IPS DF 6.9 (cell line): ENCODE data around the gene DLL3.
A peak's percentile ranks its signal among the peaks of the same experiment; 100 is the strongest.

Experiments
- DNase-seq: peaks from one replicate; pipeline ENCODE4 v3.0.0-alpha.2; 2013; ENCODE audit warnings: low read depth, low spot score
- H3K27ac ChIP-seq: one replicate; pipeline ENCODE4 v1.5.1; 2013; ENCODE audit warnings: low read length, control low read depth
- H3K27me3 ChIP-seq: 2 replicates; pipeline ENCODE4 v1.6.1; 2013; ENCODE audit warnings: mild to moderate bottlenecking, low read length; ENCODE audit not compliant: control insufficient read depth, insufficient read depth
- H3K36me3 ChIP-seq: 2 replicates; pipeline ENCODE4 v1.6.1; 2013; ENCODE audit warnings: low read length; ENCODE audit not compliant: control insufficient read depth, insufficient read depth
- H3K4me1 ChIP-seq: 2 replicates; pipeline ENCODE4 v1.6.1; 2013; ENCODE audit warnings: low read length; ENCODE audit not compliant: control insufficient read depth, insufficient read depth
- H3K4me3 ChIP-seq: 2 replicates; pipeline ENCODE4 v1.5.1; 2013; ENCODE audit warnings: mild to moderate bottlenecking, low read length
- H3K9me3 ChIP-seq: 2 replicates; pipeline ENCODE4 v1.6.1; 2013; ENCODE audit warnings: low read length, inconsistent platforms; ENCODE audit not compliant: control insufficient read depth, insufficient read depth
- WGBS: extraction: QIAGEN DNeasy Blood & Tissue Kit; methylation state at CpG from one replicate; pipeline ENCODE4 v1.1.7; 2013; ENCODE audit warnings: mixed read lengths, missing lambda C conversion rate; ENCODE audit not compliant: insufficient read length, insufficient coverage; 5-methylcytosine and 5-hydroxymethylcytosine counted together

DLL3 gene

DNA sequence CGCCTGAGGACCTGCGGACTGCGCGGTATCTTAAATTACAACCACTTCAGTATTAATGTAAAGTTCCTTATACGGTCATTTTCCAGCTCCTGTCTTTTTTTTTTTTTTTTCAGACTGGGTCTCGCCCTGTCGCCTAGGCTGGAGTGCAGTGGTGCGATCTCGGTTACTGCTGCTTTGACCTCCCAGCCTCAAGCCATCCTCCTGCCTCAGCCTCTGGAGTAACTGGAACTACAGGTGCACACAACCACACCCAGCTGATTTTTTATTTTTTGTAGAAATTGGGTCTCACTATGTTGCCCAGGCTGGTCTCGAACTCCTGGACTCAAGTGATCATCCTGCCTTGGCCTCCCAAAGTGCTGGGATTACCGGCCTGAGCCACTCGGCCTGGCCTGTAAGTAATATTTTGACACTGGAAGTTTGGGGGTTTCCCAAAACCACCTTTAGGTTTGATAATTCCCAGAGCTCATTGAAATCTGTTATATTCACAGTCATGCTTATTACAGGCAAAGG is 34.3 kb downstream of the DLL3 start:
- Histone ChIP-seq H3K4me3 (no peak overlapping the region), H3K27ac (no peak overlapping the region), H3K36me3 (no peaks in the 10 kb centered on the region), H3K9me3 (no peaks in the 10 kb centered on the region), H3K27me3 (no peaks in the 10 kb centered on the region), H3K4me1 (no peaks in the 10 kb centered on the region)
- no peak for DNase-seq
- WGBS, result no CpG with 5 or more reads among the region's 12 CpGs

GRCh38 chr19:39533791-39534190 is 35.0 kb downstream of the DLL3 start:
- DNase-seq, result no peak
- Histone ChIP-seq H3K4me1 (no peaks in the 10 kb centered on the region), H3K4me3 (no peak overlapping the region), H3K27ac (no peak overlapping the region), H3K36me3 (no peaks in the 10 kb centered on the region), H3K27me3 (no peaks in the 10 kb centered on the region), H3K9me3 (no peaks in the 10 kb centered on the region)
- whole genome bisulfite sequencing, result no CpG with 5 or more reads among the region's 3 CpGs

DNA sequence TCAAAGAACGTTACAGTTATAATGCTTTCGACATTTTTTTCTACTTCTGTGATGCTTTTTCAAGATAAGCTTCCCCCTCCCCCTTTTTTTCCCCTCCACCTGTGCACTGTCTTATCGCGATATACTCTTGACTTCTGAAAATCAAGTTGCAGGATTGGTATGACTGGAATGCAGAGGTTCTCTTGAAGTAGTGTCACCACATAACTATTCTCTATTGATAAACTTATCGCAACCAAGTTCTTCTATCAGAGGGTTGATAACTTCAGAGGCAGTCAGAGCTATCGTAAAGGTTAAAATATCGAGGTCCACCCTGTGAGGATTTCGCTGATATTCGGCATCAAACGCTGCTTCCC is 40.4 kb downstream of the DLL3 start:
- Histone ChIP-seq H3K36me3 (no peaks in the 10 kb centered on the region), H3K27ac (no peak overlapping the region), H3K27me3 (no peaks in the 10 kb centered on the region), H3K9me3 (no peaks in the 10 kb centered on the region), H3K4me1 (peaks cover 2% of the 10 kb centered on the region; the same call in 1 of the 2 replicates), H3K4me3 (peak overlapping the region; percentile 99; the same call in 1 of the 2 replicates)
- no peak for DNase-seq
- WGBS, result no CpG with 5 or more reads among the region's 10 CpGs

- WGBS, result no CpG with 5 or more reads among the region's 84 CpGs
- H3K27me3 ChIP-seq, result no peaks in the 10 kb centered on the region
- peaks cover 2% of the 10 kb centered on the region; the same call in 1 of the 2 replicates for H3K4me1 ChIP-seq
- no peaks in the 10 kb centered on the region for H3K36me3 ChIP-seq
- H3K27ac ChIP-seq, result no peak within 1 kb of the TSS
- peak within 1 kb of the TSS; percentile 99 for H3K4me3 ChIP-seq
- DNase-seq, result peak; percentile 76
- no peaks in the 10 kb centered on the region for H3K9me3 ChIP-seq
These were observed 41.0 kb downstream of the DLL3 start, which contains the start of gene EID2 for GRCh38 chr19:39539518-39540332. EID2 (minus strand) TSS chr19:39540161; CDS start chr19:39540079, 82 bp downstream.

DNA sequence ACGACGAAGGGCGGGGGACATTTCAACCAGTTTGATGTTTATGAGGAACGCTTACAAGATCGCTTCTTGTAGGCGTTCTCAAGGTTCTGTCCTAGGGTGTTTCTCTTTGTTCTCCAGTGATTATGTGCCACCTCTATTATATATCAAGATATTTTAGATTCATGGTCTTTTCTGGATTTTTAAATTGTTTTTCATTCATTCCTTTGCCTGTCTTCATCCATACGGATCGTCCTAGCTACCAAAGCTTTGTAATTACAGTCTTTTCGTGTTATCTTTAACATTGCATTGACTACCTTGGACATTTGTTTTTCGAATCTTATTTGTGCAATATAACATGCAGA is 41.6 kb downstream of the DLL3 start:
- Histone ChIP-seq H3K9me3 (no peaks in the 10 kb centered on the region), H3K4me1 (peaks cover 2% of the 10 kb centered on the region; the same call in 1 of the 2 replicates), H3K27ac (no peak overlapping the region), H3K4me3 (peak overlapping the region; percentile 99; the same call in 1 of the 2 replicates), H3K36me3 (no peaks in the 10 kb centered on the region), H3K27me3 (no peaks in the 10 kb centered on the region)
- DNase-seq, result no peak
- no CpG with 5 or more reads among the region's 10 CpGs for WGBS

DNA sequence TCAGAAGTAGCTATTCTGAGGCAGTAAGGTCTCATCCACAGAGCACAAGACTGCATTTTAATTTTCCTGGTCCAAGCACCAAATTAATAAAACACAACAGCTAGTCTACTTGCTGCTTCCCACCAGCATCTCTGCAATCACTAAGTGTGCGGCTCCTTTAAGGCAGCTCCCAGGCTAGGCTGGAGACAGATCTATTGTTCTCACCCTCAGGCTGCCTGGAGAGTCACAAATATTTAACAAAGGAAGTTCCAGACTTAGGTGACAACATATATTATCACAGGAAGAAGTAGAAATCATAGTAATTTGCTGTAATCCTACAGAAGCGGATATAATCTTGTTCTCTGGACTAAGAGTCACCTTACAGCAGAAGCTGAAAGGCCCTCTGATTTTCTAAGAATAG is 43.5 kb downstream of the DLL3 start:
- no peak for DNase-seq
- H3K27me3 ChIP-seq, result no peaks in the 10 kb centered on the region
- no peaks in the 10 kb centered on the region for H3K9me3 ChIP-seq
- no peak overlapping the region for H3K27ac ChIP-seq
- H3K4me3 ChIP-seq, result no peak overlapping the region
- H3K36me3 ChIP-seq, result no peaks in the 10 kb centered on the region
- H3K4me1 ChIP-seq, result peaks cover 2% of the 10 kb centered on the region; the same call in 1 of the 2 replicates
- no CpG with 5 or more reads among the region's 2 CpGs for WGBS

DNA sequence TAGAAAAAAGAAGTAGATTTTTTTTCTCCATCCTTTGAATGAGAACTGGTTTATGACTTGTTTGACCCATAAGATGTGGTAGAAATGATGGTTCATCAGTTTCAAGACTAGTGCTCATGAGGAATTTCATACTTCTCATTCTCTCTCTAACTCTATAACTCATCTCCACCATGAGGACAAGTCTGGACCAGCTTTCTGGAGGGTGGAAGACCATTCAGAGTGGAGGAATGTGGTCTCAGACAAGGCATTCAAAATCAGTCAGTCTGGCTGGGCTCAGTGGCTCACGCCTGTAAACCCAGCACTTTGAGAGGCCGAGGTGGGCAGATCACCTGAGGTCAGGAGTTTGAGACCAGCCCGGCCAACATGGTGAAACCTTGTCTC is 44.7 kb downstream of the DLL3 start:
- H3K27me3 ChIP-seq, result no peaks in the 10 kb centered on the region
- peaks cover 2% of the 10 kb centered on the region; the same call in 1 of the 2 replicates for H3K4me1 ChIP-seq
- H3K9me3 ChIP-seq, result no peaks in the 10 kb centered on the region
- no peaks in the 10 kb centered on the region for H3K36me3 ChIP-seq
- DNase-seq, result no peak
- no CpG with 5 or more reads among the region's 3 CpGs for WGBS
- H3K4me3 ChIP-seq, result no peak overlapping the region
- H3K27ac ChIP-seq, result no peak overlapping the region

- H3K4me1 ChIP-seq, result peaks cover 2% of the 10 kb centered on the region; the same call in 1 of the 2 replicates
- H3K9me3 ChIP-seq, result no peaks in the 10 kb centered on the region
- no CpG with 5 or more reads among the region's 7 CpGs for WGBS
- no peaks in the 10 kb centered on the region for H3K36me3 ChIP-seq
- no peak for DNase-seq
- no peak overlapping the region for H3K27ac ChIP-seq
- no peaks in the 10 kb centered on the region for H3K27me3 ChIP-seq
- no peak overlapping the region for H3K4me3 ChIP-seq
These were observed 45.6 kb downstream of the DLL3 start for GRCh38 chr19:39544226-39544903.

DNA sequence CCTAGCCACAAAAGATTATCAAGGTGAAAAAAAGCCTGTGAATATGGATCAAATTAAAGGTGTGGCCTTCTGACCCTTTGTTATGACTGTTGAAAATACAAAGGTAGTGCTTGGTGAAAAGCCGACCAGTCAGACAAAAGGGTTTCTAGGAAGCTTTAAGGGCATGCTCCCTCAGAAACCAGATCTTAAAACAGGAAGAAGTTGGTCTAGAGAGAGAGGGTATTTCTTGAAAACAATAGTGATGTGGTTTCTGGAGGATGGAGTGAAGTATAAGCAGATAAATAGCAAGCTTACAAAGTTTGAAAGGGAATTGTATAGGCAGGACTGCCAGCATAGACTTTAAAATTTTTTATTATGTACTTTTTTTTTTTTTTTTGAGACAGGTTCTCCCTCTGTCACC is 46.2 kb downstream of the DLL3 start:
- no CpG with 5 or more reads among the region's 1 CpG for WGBS
- Histone ChIP-seq H3K36me3 (no peaks in the 10 kb centered on the region), H3K4me1 (peaks cover 2% of the 10 kb centered on the region; the same call in 1 of the 2 replicates), H3K4me3 (no peak overlapping the region), H3K27me3 (no peaks in the 10 kb centered on the region), H3K27ac (no peak overlapping the region), H3K9me3 (no peaks in the 10 kb centered on the region)
- DNase-seq, result no peak

- WGBS, result no CpG with 5 or more reads among the region's 8 CpGs
These were observed 47.9 kb downstream of the DLL3 start for GRCh38 chr19:39546599-39546998.

More at GRCh38 chr19:39546599-39546998, 47.9 kb downstream of the DLL3 start:
- Histone ChIP-seq H3K4me3 (no peak overlapping the region), H3K27ac (no peak overlapping the region), H3K9me3 (no peaks in the 10 kb centered on the region), H3K27me3 (no peaks in the 10 kb centered on the region), H3K36me3 (no peaks in the 10 kb centered on the region), H3K4me1 (peaks cover 2% of the 10 kb centered on the region; the same call in 1 of the 2 replicates)
- no peak for DNase-seq
